Gastroesophageal sphincter (tissue), 4 donors: ENCODE results near the gene TMEM31. TPM values are rescaled to one million over a fixed set of nuclear protein-coding genes. Genes with fewer than 3 reads are reported as not detected.

Source experiments
- ATAC-seq: fragments of 150-250 bp; one replicate; pipeline ENCODE4 v1.9.1; 2016; ENCODE audit warnings: mild to moderate bottlenecking, moderate library complexity
- H3K27ac ChIP-seq, 4 donors: fragments of 200-600 bp; sonication (generic) in 3 of 4; 1 replicate in 3 of 4; 2 replicates in 1 of 4; pipeline ENCODE4 v1.5.1; 2016 to 2019
- H3K27me3 ChIP-seq: fragments of 200-600 bp; sonication (generic); one replicate; pipeline ENCODE4 v1.5.1; 2019
- H3K36me3 ChIP-seq, 2 donors: fragments of 200-600 bp; sonication (generic); one replicate each; pipeline ENCODE4 v1.5.1; 2019; ENCODE audit warnings: control low read depth in 1 of 2
- H3K4me1 ChIP-seq, 3 donors: fragments of 200-600 bp; sonication (generic); 1 replicate in 2 of 3; 2 replicates in 1 of 3; pipeline ENCODE4 v1.5.1; 2016 to 2019; ENCODE audit warnings: control low read depth in 2 of 3
- H3K4me3 ChIP-seq, 2 donors: fragments of 200-600 bp; sonication (generic); one replicate each; pipeline ENCODE4 v1.5.1; 2019; ENCODE audit warnings: mild to moderate bottlenecking in 1 of 2, moderate library complexity in 1 of 2
- H3K9me3 ChIP-seq, 3 donors: fragments of 200-600 bp; sonication (generic); one replicate each; pipeline ENCODE4 v1.5.1; 2017 to 2019; ENCODE audit warnings: control low read depth in 2 of 3
- CTCF ChIP-seq, 4 experiments: fragments of 200-600 bp in 2 of 4; fragments of 450-650 bp in 2 of 4; sonication (generic) in 1 of 4; IDR thresholded peaks; one replicate each; pipeline ENCODE4 v1.5.1; 2017 to 2019; ENCODE audit warnings: antibody characterized with exemption in 4 of 4, mild to moderate bottlenecking in 2 of 4, moderate library complexity in 2 of 4
- EP300 ChIP-seq: sonication (generic); formaldehyde crosslinking; IDR thresholded peaks from one replicate; pipeline ENCODE4 v1.6.1; 2017; ENCODE audit warnings: antibody characterized with exemption, mild to moderate bottlenecking
- POLR2A ChIP-seq, 2 donors: fragments of 450-650 bp; IDR thresholded peaks; one replicate each; pipeline ENCODE4 v1.6.1; 2017; ENCODE audit warnings: antibody characterized with exemption in 2 of 2, mild to moderate bottlenecking in 2 of 2, moderate library complexity in 1 of 2
- POLR2AphosphoS5 ChIP-seq: sonication (generic); formaldehyde crosslinking; IDR thresholded peaks from one replicate; pipeline ENCODE4 v1.6.1; 2017; ENCODE audit warnings: antibody characterized with exemption
- WGBS, 2 donors: methylation state at CpG; one replicate each; pipeline ENCODE4 v1.1.5; 2018; ENCODE audit warnings: low coverage in 1 of 2; 5-methylcytosine and 5-hydroxymethylcytosine counted together
- total RNA-seq, 4 donors: library from RNA; depleted of rRNA; stranded (reverse); fragments of >200 nt; gene quantifications; one replicate each; pipeline ENCODE4 v1.1.0, GENCODE V29; 2016

The TMEM31 gene
- total RNA-seq: not detected

- no peaks in the 10 kb centered on the region for H3K9me3 ChIP-seq
- H3K27ac ChIP-seq: no peak within 1 kb of the TSS
- no peak for ATAC-seq
- H3K4me1 ChIP-seq: no peaks in the 10 kb centered on the region
- WGBS, 2 donors: 73 to 90% methylated on average over 2 to 5 of the region's 5 CpGs
- H3K36me3 ChIP-seq: no peaks in the 10 kb centered on the region
- H3K4me3 ChIP-seq: no peak within 1 kb of the TSS
- no peaks in the 10 kb centered on the region for H3K27me3 ChIP-seq
- TF ChIP-seq POLR2A (IDR thresholded peaks at IDR 0.05) (no peak), POLR2AphosphoS5 (no peak), CTCF (IDR thresholded peaks at IDR 0.05) (no peak), EP300 (no peak)
Observed at GRCh38 chrX:103710609-103711008, at the start of gene TMEM31. TMEM31 (plus strand) TSS chrX:103710909; CDS start chrX:103712259, 1,350 bp downstream.

GRCh38 chrX:103663981-103664762 is 46.5 kb upstream of the TMEM31 start:
- WGBS, 2 donors: 20 to 36% methylated on average over 6 to 9 of the region's 23 CpGs
- Histone ChIP-seq H3K4me1 (no peaks in the 10 kb centered on the region), H3K27ac (no peak overlapping the region), H3K9me3 (no peaks in the 10 kb centered on the region), H3K27me3 (no peaks in the 10 kb centered on the region), H3K36me3 (no peaks in the 10 kb centered on the region), H3K4me3 (no peak overlapping the region)
- TF ChIP-seq EP300: no peak
- TF ChIP-seq POLR2AphosphoS5: no peak
- TF ChIP-seq POLR2A (IDR thresholded peaks at IDR 0.05): no peak
- no peak for TF ChIP-seq CTCF (IDR thresholded peaks at IDR 0.05)
- no peak for ATAC-seq

GRCh38 chrX:103666202-103667107 is 44.3 kb upstream of the TMEM31 start:
- H3K27ac ChIP-seq: no peak overlapping the region
- H3K36me3 ChIP-seq: no peaks in the 10 kb centered on the region
- no peaks in the 10 kb centered on the region for H3K4me1 ChIP-seq
- H3K9me3 ChIP-seq: no peaks in the 10 kb centered on the region
- ATAC-seq: no peak
- H3K27me3 ChIP-seq: no peaks in the 10 kb centered on the region
- TF ChIP-seq POLR2A (IDR thresholded peaks at IDR 0.05) (no peak), POLR2AphosphoS5 (no peak), CTCF (IDR thresholded peaks at IDR 0.05) (no peak), EP300 (no peak)
- 59 to 83% methylated on average over 1 to 2 of the region's 3 CpGs for WGBS, 2 donors
- H3K4me3 ChIP-seq: no peak overlapping the region

DNA sequence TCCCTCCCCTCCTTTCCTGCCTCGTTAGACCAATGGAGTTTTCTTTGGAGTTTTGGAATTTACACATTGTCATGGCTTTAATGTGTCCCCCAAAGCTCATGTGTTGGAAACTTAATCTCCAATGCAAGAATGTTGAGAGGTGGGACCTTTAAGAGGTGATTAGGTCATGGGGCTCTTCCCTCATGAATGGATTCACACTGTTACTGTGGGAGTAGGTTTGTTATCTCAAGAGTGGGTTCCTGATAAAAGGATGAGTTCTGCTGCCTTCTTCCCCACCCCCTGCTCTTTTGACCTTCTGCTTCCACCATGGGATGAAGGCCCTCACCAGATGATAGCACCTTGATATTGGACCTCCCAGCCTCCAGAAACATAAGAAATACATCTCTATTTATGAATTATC is 41.0 kb upstream of the TMEM31 start:
- H3K4me1 ChIP-seq: no peaks in the 10 kb centered on the region
- no peak overlapping the region for H3K4me3 ChIP-seq
- TF ChIP-seq EP300: no peak
- TF ChIP-seq POLR2AphosphoS5: no peak
- TF ChIP-seq CTCF (IDR thresholded peaks at IDR 0.05): no peak
- TF ChIP-seq POLR2A (IDR thresholded peaks at IDR 0.05): no peak
- 50 to 100% methylated on average over 1 of the region's 1 CpG for WGBS, 2 donors
- peaks cover 0 to 5% of the 10 kb centered on the region in 2 donors for H3K36me3 ChIP-seq
- H3K27me3 ChIP-seq: no peaks in the 10 kb centered on the region
- H3K9me3 ChIP-seq: no peaks in the 10 kb centered on the region
- ATAC-seq: no peak
- no peak overlapping the region for H3K27ac ChIP-seq
